KMS-11 (cell line): ENCODE results near the gene ARHGEF37.

Source experiments
- H2AFZ ChIP-seq: fragments of 200-600 bp; sonication (generic); 2 replicates; pipeline ENCODE4 v1.6.1; 2016; ENCODE audit warnings: antibody characterized with exemption, mixed run types, low read depth
- H3K27ac ChIP-seq: fragments of 200-600 bp; sonication (generic); 2 replicates; pipeline ENCODE4 v1.6.1; 2016; ENCODE audit warnings: mild to moderate bottlenecking, mixed run types
- H3K27me3 ChIP-seq: fragments of 200-600 bp; sonication (generic); 2 replicates; pipeline ENCODE4 v1.6.1; 2017; ENCODE audit warnings: mild to moderate bottlenecking, low read depth, mixed run types, moderate library complexity; ENCODE audit not compliant: insufficient read depth
- H3K36me3 ChIP-seq: fragments of 200-600 bp; sonication (generic); 2 replicates; pipeline ENCODE4 v1.6.1; 2017; ENCODE audit warnings: mild to moderate bottlenecking, mixed run types; ENCODE audit not compliant: insufficient read depth
- H3K4me1 ChIP-seq: fragments of 200-600 bp; sonication (generic); 2 replicates; pipeline ENCODE4 v1.6.1; 2016; ENCODE audit warnings: mild to moderate bottlenecking, low read depth, mixed run types; ENCODE audit not compliant: poor library complexity, severe bottlenecking
- H3K4me2 ChIP-seq: fragments of 200-600 bp; sonication (generic); 2 replicates; pipeline ENCODE4 v1.7.0; 2016; ENCODE audit warnings: mild to moderate bottlenecking, mixed run types
- H3K4me3 ChIP-seq: fragments of 200-600 bp; sonication (generic); IDR thresholded peaks from 2 replicates; pipeline ENCODE4 v1.6.1; 2017; ENCODE audit warnings: low read depth, low read length, mixed read lengths; ENCODE audit not compliant: insufficient read depth
- H3K79me2 ChIP-seq: fragments of 200-600 bp; sonication (generic); 2 replicates; pipeline ENCODE4 v1.6.1; 2016; ENCODE audit warnings: low read depth, mixed run types; ENCODE audit not compliant: insufficient read depth
- H3K9ac ChIP-seq: fragments of 200-600 bp; sonication (generic); 2 replicates; pipeline ENCODE4 v1.6.1; 2016; ENCODE audit warnings: mild to moderate bottlenecking, mixed run types
- H4K20me1 ChIP-seq: fragments of 200-600 bp; sonication (generic); 2 replicates; pipeline ENCODE4 v1.6.1; 2016; ENCODE audit warnings: mild to moderate bottlenecking, mixed run types; ENCODE audit not compliant: insufficient read depth
- CTCF ChIP-seq: fragments of 200-600 bp; sonication (generic); conservative IDR thresholded peaks from 2 replicates; pipeline ENCODE4 v1.6.1; 2017; ENCODE audit warnings: low read depth, mild to moderate bottlenecking, antibody characterized with exemption, low read length, moderate library complexity, mixed read lengths

The ARHGEF37 gene

GRCh38 chr5:149611326-149611725 lies 30.0 kb downstream of the ARHGEF37 start:
- TF ChIP-seq CTCF, result no peak
- H3K4me3 ChIP-seq, result no peak overlapping the region
- no peak overlapping the region for H3K27ac ChIP-seq
- no peak overlapping the region for H3K4me2 ChIP-seq
- no peaks in the 10 kb centered on the region for H4K20me1 ChIP-seq
- H3K4me1 ChIP-seq, result peaks cover 13% of the 10 kb centered on the region
- H3K9ac ChIP-seq, result no peak overlapping the region
- H3K79me2 ChIP-seq, result no peaks in the 10 kb centered on the region
- H3K36me3 ChIP-seq, result no peaks in the 10 kb centered on the region
- H3K27me3 ChIP-seq, result no peaks in the 10 kb centered on the region
- no peak overlapping the region for H2AFZ ChIP-seq

GRCh38 chr5:149614034-149614907 lies 33.0 kb downstream of the ARHGEF37 start:
- H3K79me2 ChIP-seq, result no peaks in the 10 kb centered on the region
- H3K27ac ChIP-seq, result no peak overlapping the region
- H3K27me3 ChIP-seq, result no peaks in the 10 kb centered on the region
- H3K4me1 ChIP-seq, result peaks cover 36% of the 10 kb centered on the region
- H3K4me2 ChIP-seq, result no peak overlapping the region
- no peak overlapping the region for H2AFZ ChIP-seq
- no peaks in the 10 kb centered on the region for H3K36me3 ChIP-seq
- H4K20me1 ChIP-seq, result no peaks in the 10 kb centered on the region
- no peak for TF ChIP-seq CTCF
- H3K9ac ChIP-seq, result no peak overlapping the region
- no peak overlapping the region for H3K4me3 ChIP-seq

GRCh38 chr5:149615976-149616375 lies 34.7 kb downstream of the ARHGEF37 start:
- TF ChIP-seq CTCF, result no peak
- Histone ChIP-seq H3K79me2 (no peaks in the 10 kb centered on the region), H3K36me3 (no peaks in the 10 kb centered on the region), H3K4me3 (no peak overlapping the region), H3K4me1 (peaks cover 37% of the 10 kb centered on the region), H3K27me3 (no peaks in the 10 kb centered on the region), H3K4me2 (peak overlapping the region; percentile 40; the same call in 1 of the 2 replicates), H2AFZ (no peak overlapping the region), H3K27ac (no peak overlapping the region), H4K20me1 (no peaks in the 10 kb centered on the region), H3K9ac (no peak overlapping the region)

- Histone ChIP-seq H3K27me3 (no peaks in the 10 kb centered on the region), H3K27ac (peak overlapping the region; percentile 47; the same call in 1 of the 2 replicates), H3K36me3 (no peaks in the 10 kb centered on the region), H3K4me1 (peaks cover 37% of the 10 kb centered on the region), H3K9ac (no peak overlapping the region), H3K4me3 (no peak overlapping the region), H3K4me2 (peak overlapping the region; percentile 63), H4K20me1 (no peaks in the 10 kb centered on the region), H2AFZ (0 out of 2 replicates have a peak overlapping the region, but pooled peaks have one; percentile 2), H3K79me2 (no peaks in the 10 kb centered on the region)
- TF ChIP-seq CTCF, result no peak
These were observed 35.5 kb downstream of the ARHGEF37 start for GRCh38 chr5:149616727-149617285.
